H1 (cell line): ENCODE results near the gene RAB14. TPM values are rescaled to one million over a fixed set of nuclear protein-coding genes. Genes with fewer than 3 reads are reported as not detected.

Experiments
- CTCF ChIA-PET: fragments of 300-600 bp; sonication (Branson Sonifier 250); formaldehyde crosslinking; loops from one replicate; lab custom pipeline; 2021; ENCODE audit not compliant: partially characterized antibody; lab: Charles Lee
- POLR2A ChIA-PET: fragments of 300-600 bp; sonication (Branson Sonifier 250); formaldehyde crosslinking; loops from one replicate; lab custom pipeline; 2021; ENCODE audit warnings: inconsistent platforms; ENCODE audit not compliant: partially characterized antibody; lab: Charles Lee
- DNase-seq, 2 experiments: peaks; one replicate each; pipeline versions ENCODE4 v3.0.0 to v3.0.0-alpha.2; 2010 to 2022; ENCODE audit warnings: low spot score in 2 of 2, low read depth in 1 of 2, mixed read lengths in 1 of 2
- FAIRE-seq: peaks from 2 replicates; lab custom pipeline; 2011; peaks lifted over from hg19 to GRCh38; lab: Jason Lieb, UNC
- H2AFZ ChIP-seq: 2 replicates; pipeline ENCODE4 v1.8.1; 2012; ENCODE audit warnings: low read length, inconsistent platforms
- H2AK5ac ChIP-seq: 2 replicates; pipeline ENCODE4 v1.6.1; 2013; ENCODE audit warnings: low read depth, low read length
- H2BK120ac ChIP-seq: replicated peaks from 2 replicates; pipeline ENCODE3; 2013; ENCODE audit warnings: low read depth, low read length, inconsistent platforms
- H2BK12ac ChIP-seq: 2 replicates; pipeline ENCODE4 v1.6.1; 2013; ENCODE audit warnings: low read depth, low read length
- H2BK15ac ChIP-seq: 2 replicates; pipeline ENCODE4 v1.6.1; 2013; ENCODE audit warnings: low read length
- H2BK20ac ChIP-seq: 2 replicates; pipeline ENCODE4 v1.6.1; 2013; ENCODE audit warnings: low read length
- H2BK5ac ChIP-seq: 2 replicates; pipeline ENCODE4 v1.6.1; 2013; ENCODE audit warnings: low read depth, low read length
- H3K14ac ChIP-seq: 2 replicates; pipeline ENCODE4 v1.6.1; 2013; ENCODE audit warnings: inconsistent platforms; ENCODE audit not compliant: insufficient read length
- H3K18ac ChIP-seq: 2 replicates; pipeline ENCODE4 v1.6.1; 2013; ENCODE audit warnings: low read length; ENCODE audit errors: extremely low read depth
- H3K23ac ChIP-seq: 2 replicates; pipeline ENCODE4 v1.6.1; 2013; ENCODE audit warnings: inconsistent platforms; ENCODE audit not compliant: insufficient read length
- H3K23me2 ChIP-seq: 2 replicates; pipeline ENCODE4 v1.6.1; 2013; ENCODE audit warnings: low read depth, low read length
- H3K27ac ChIP-seq: 2 replicates; pipeline ENCODE4 v1.6.1; 2011; ENCODE audit warnings: low read depth, low read length, inconsistent platforms
- H3K27me3 ChIP-seq, 4 experiments: replicated peaks in 1 of 4; 1 replicate in 1 of 4; 2 replicates in 3 of 4; pipeline versions ENCODE4 v1.6.1 to v1.8.1; 2011 to 2013; ENCODE audit warnings: low read length in 3 of 4, mild to moderate bottlenecking in 3 of 4, inconsistent platforms in 2 of 4, mixed read lengths in 2 of 4, moderate library complexity in 1 of 4; ENCODE audit not compliant: control insufficient read depth in 3 of 4, insufficient read depth in 3 of 4; ENCODE audit errors: extremely low read depth in 1 of 4
- H3K36me3 ChIP-seq, 4 experiments: 2 replicates each; pipeline versions ENCODE4 v1.6.1 to v1.8.1; 2011 to 2013; ENCODE audit warnings: mild to moderate bottlenecking in 4 of 4, low read length in 3 of 4, moderate library complexity in 2 of 4, control low read depth in 1 of 4, inconsistent platforms in 1 of 4; ENCODE audit not compliant: insufficient read depth in 4 of 4, control insufficient read depth in 2 of 4
- H3K4ac ChIP-seq: replicated peaks from 2 replicates; pipeline ENCODE3; 2013; ENCODE audit warnings: low read length, low read depth, mixed read lengths, inconsistent platforms; ENCODE audit not compliant: insufficient read length
- H3K4me1 ChIP-seq, 4 experiments: replicated peaks in 1 of 4; 1 replicate in 1 of 4; 2 replicates in 3 of 4; pipeline versions ENCODE4 v1.6.1 to v1.8.1; 2011 to 2013; ENCODE audit warnings: low read length in 3 of 4, inconsistent platforms in 2 of 4, mixed read lengths in 1 of 4; ENCODE audit not compliant: insufficient read depth in 4 of 4, control insufficient read depth in 3 of 4
- H3K4me2 ChIP-seq, 2 experiments: 2 replicates each; pipeline versions ENCODE4 v1.6.1 to v1.8.1; 2011 to 2013; ENCODE audit warnings: low read depth in 2 of 2, low read length in 2 of 2, control low read depth in 1 of 2, inconsistent platforms in 1 of 2, mild to moderate bottlenecking in 1 of 2; ENCODE audit not compliant: insufficient read depth in 1 of 2
- H3K4me3 ChIP-seq, 4 experiments: fragments of 200-600, 300-600 bp in 1 of 4; sonication (generic), shearing (Covaris generic), sonication (Bioruptor Twin) in 1 of 4; 2 replicates each; pipeline versions ENCODE4 v1.5.1 to v1.8.1; 2011 to 2016; ENCODE audit warnings: low read length in 4 of 4, low read depth in 3 of 4, control low read depth in 2 of 4, inconsistent platforms in 2 of 4, mild to moderate bottlenecking in 2 of 4, mixed read lengths in 1 of 4, moderate library complexity in 1 of 4; ENCODE audit not compliant: insufficient read depth in 2 of 4; ENCODE audit errors: extremely low read depth in 1 of 4
- H3K56ac ChIP-seq: replicated peaks from 2 replicates; pipeline ENCODE3; 2013; ENCODE audit warnings: low read depth, mild to moderate bottlenecking, mixed read lengths, low read length, inconsistent platforms; ENCODE audit not compliant: insufficient read length
- H3K79me1 ChIP-seq: 2 replicates; pipeline ENCODE4 v1.6.1; 2013; ENCODE audit warnings: low read depth, low read length, control low read depth
- H3K79me2 ChIP-seq, 2 experiments: 2 replicates each; pipeline versions ENCODE4 v1.6.1 to v1.8.1; 2012 to 2013; ENCODE audit warnings: low read length in 2 of 2, mild to moderate bottlenecking in 2 of 2, inconsistent platforms in 1 of 2; ENCODE audit not compliant: insufficient read depth in 2 of 2, control insufficient read depth in 1 of 2
- H3K9ac ChIP-seq, 4 experiments: replicated peaks in 1 of 4; 1 replicate in 1 of 4; 2 replicates in 3 of 4; pipeline versions ENCODE4 v1.6.1 to v1.8.1; 2011 to 2013; ENCODE audit warnings: low read depth in 3 of 4, low read length in 3 of 4, control low read depth in 2 of 4, mild to moderate bottlenecking in 2 of 4, moderate library complexity in 2 of 4, inconsistent platforms in 1 of 4; ENCODE audit errors: extremely low read depth in 1 of 4
- H3K9me3 ChIP-seq, 2 experiments: 2 replicates each; pipeline versions ENCODE4 v1.6.1 to v1.8.1; 2012 to 2013; ENCODE audit warnings: mild to moderate bottlenecking in 2 of 2, moderate library complexity in 2 of 2, control low read depth in 1 of 2, inconsistent platforms in 1 of 2, low read depth in 1 of 2, low read length in 1 of 2, mixed read lengths in 1 of 2; ENCODE audit not compliant: insufficient read depth in 2 of 2
- H4K20me1 ChIP-seq, 2 experiments: replicated peaks in 1 of 2; 2 replicates each; pipeline versions ENCODE3 to v1.8.1; 2011 to 2013; ENCODE audit warnings: inconsistent platforms in 2 of 2, low read length in 2 of 2, mild to moderate bottlenecking in 1 of 2; ENCODE audit not compliant: insufficient read depth in 2 of 2, control insufficient read depth in 1 of 2
- H4K5ac ChIP-seq: 2 replicates; pipeline ENCODE4 v1.6.1; 2013; ENCODE audit warnings: low read length, low read depth, mixed read lengths, inconsistent platforms; ENCODE audit not compliant: insufficient read length
- H4K8ac ChIP-seq: 2 replicates; pipeline ENCODE4 v1.8.0; 2013; ENCODE audit warnings: mild to moderate bottlenecking, moderate library complexity, low read length, inconsistent platforms; ENCODE audit not compliant: insufficient read depth; ENCODE audit errors: extremely low read depth
- H4K91ac ChIP-seq: replicated peaks from 2 replicates; pipeline ENCODE3; 2013; ENCODE audit warnings: low read length, mixed read lengths, inconsistent platforms; ENCODE audit not compliant: insufficient read length
- BACH1 ChIP-seq: IDR thresholded peaks from 2 replicates; pipeline ENCODE4 v1.6.1; 2012; ENCODE audit warnings: low read length, improper control_type of control experiment
- CHD2 ChIP-seq: IDR thresholded peaks from 2 replicates; pipeline ENCODE4 v1.6.1; 2012; ENCODE audit warnings: low read length, improper control_type of control experiment
- CREB1 ChIP-seq: IDR thresholded peaks from 2 replicates; pipeline ENCODE4 v1.6.1; 2012; ENCODE audit warnings: inconsistent platforms
- EZH2 ChIP-seq: fragments of 200-600 bp; sonication (generic); IDR thresholded peaks from 2 replicates; pipeline ENCODE4 v1.7.1; 2012; ENCODE audit warnings: low read depth, mild to moderate bottlenecking, moderate library complexity, low read length, inconsistent platforms; ENCODE audit not compliant: severe bottlenecking
- GABPA ChIP-seq: IDR thresholded peaks from 2 replicates; pipeline ENCODE4 v1.6.1; 2011; ENCODE audit warnings: mild to moderate bottlenecking, low read length, moderate library complexity, borderline replicate concordance; ENCODE audit not compliant: insufficient read depth
- GTF2F1 ChIP-seq: IDR thresholded peaks from 2 replicates; pipeline ENCODE4 v1.6.1; 2012; ENCODE audit warnings: low read depth, low read length, improper control_type of control experiment, borderline replicate concordance
- JUN ChIP-seq: IDR thresholded peaks from 2 replicates; pipeline ENCODE4 v1.6.1; 2011; ENCODE audit warnings: low read depth, mild to moderate bottlenecking, improper control_type of control experiment, low read length
- KDM4A ChIP-seq: IDR thresholded peaks from one replicate; pipeline ENCODE4 v1.7.1; 2012; ENCODE audit warnings: low read depth, mild to moderate bottlenecking, moderate library complexity, low read length, inconsistent platforms; ENCODE audit not compliant: severe bottlenecking
- SUZ12 ChIP-seq: fragments of 200-600 bp; sonication (generic); IDR thresholded peaks from 2 replicates; pipeline ENCODE4 v1.6.1; 2012; ENCODE audit warnings: mild to moderate bottlenecking, inconsistent platforms, low read length, moderate library complexity, mixed read lengths
- TAF1 ChIP-seq: IDR thresholded peaks from 2 replicates; pipeline ENCODE4 v1.6.1; 2011; ENCODE audit warnings: mild to moderate bottlenecking, low read depth, low read length
- TEAD4 ChIP-seq: IDR thresholded peaks from 2 replicates; pipeline ENCODE4 v1.6.1; 2012; ENCODE audit warnings: low read depth, low read length, inconsistent platforms, mixed read lengths
- WGBS, 2 experiments: shearing (Covaris generic) in 1 of 2; methylation state at CpG; one replicate each; pipeline versions ENCODE4 v1.1.6 to v1.1.7; 2013 to 2015; ENCODE audit warnings: low lambda C conversion rate in 2 of 2, mixed read lengths in 2 of 2, inconsistent platforms in 1 of 2, low coverage in 1 of 2, missing lambda C conversion rate in 1 of 2; ENCODE audit not compliant: insufficient replicate concordance in 2 of 2, insufficient coverage in 1 of 2, insufficient read length in 1 of 2; ENCODE audit errors: extremely low coverage in 1 of 2, missing lambda C conversion rate in 1 of 2; 5-methylcytosine and 5-hydroxymethylcytosine counted together
- polyA plus RNA-seq, 7 experiments: library from polyadenylated mRNA; depleted of rRNA in 3 of 7; stranded (reverse) in 5 of 7; unstranded in 2 of 7; fragments of >200 nt in 5 of 7; fragments of 200-250 nt in 2 of 7; gene quantifications; 1 replicate in 5 of 7; 2 replicates in 1 of 7; 4 replicates in 1 of 7; pipeline versions ENCODE4 v1.2.1 to v1.2.3, GENCODE V29; 2011 to 2013; ENCODE audit warnings: missing spikeins in 2 of 7, mixed read lengths in 2 of 7
- total RNA-seq: library from RNA; stranded (reverse); fragmentation: NEBNext Ultra II Directional; extraction: Animal tissue kit (Norgen Biotek cat#: 25700); gene quantifications from 2 replicates; pipeline ENCODE4 v1.2.1, GENCODE V29; 2021
- TF ChIP-seq, protein P1 (sequence below), 3 experiments: IDR thresholded peaks; 1 replicate in 2 of 3; 2 replicates in 1 of 3; pipeline versions ENCODE4 v1.5.1 to v1.6.1; 2011; ENCODE audit warnings: low read length in 3 of 3, mild to moderate bottlenecking in 3 of 3, inconsistent platforms in 2 of 3, low read depth in 1 of 3, moderate library complexity in 1 of 3; ENCODE audit not compliant: insufficient read depth in 1 of 3; ENCODE audit errors: control extremely low read depth in 1 of 3

RAB14 gene
- total and polyA plus RNA-seq, 2 of the 8 experiments (the other 6 are each of a cell fraction or from before 2014, with no cell fraction given), result 9.1 to 44.8 TPM

DNA sequence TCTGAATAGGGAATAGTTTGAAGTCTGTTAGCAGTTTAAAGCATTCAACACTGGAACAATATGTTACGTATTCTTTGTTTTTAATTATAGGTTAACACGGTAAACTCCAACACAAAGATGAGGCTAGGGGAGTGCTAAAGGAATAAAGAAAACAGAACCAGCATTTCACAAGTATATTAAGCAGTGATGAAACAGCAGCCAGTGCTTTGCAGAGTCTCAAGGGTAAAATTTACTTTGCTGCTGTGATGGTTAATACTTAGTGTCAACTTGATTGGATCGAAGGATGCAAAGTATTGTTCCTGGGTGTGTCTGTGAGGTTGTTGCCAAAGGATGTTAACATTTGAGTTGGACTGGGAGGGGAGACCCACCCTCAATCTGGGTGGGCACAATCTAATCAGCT is 36.2 kb upstream of the RAB14 start:
- CTCF ChIA-PET, result interaction anchor here (1.7 to 2.3 kb wide), 2 partner anchors 41 to 82 kb away, joined by 4 to 6 read pairs; no protein-coding TSS in a partner anchor
- no peak for FAIRE-seq
- H2BK5ac ChIP-seq, result no peak overlapping the region

More for the DNA sequence above, 36.2 kb upstream of the RAB14 start:
- no peaks in the 10 kb centered on the region for H3K79me2 ChIP-seq
- no peak overlapping the region for H3K4me3 ChIP-seq
- H3K23me2 ChIP-seq, result no peaks in the 10 kb centered on the region
- H3K27me3 ChIP-seq, result no peaks in the 10 kb centered on the region; a peak in 2 of 7 replicates
- H3K23ac ChIP-seq, result no peak overlapping the region
- H3K79me1 ChIP-seq, result no peaks in the 10 kb centered on the region
- no peak overlapping the region for H2BK12ac ChIP-seq
- no peak overlapping the region for H3K27ac ChIP-seq
- H3K14ac ChIP-seq, result no peak overlapping the region
- TF ChIP-seq, protein P1, sequence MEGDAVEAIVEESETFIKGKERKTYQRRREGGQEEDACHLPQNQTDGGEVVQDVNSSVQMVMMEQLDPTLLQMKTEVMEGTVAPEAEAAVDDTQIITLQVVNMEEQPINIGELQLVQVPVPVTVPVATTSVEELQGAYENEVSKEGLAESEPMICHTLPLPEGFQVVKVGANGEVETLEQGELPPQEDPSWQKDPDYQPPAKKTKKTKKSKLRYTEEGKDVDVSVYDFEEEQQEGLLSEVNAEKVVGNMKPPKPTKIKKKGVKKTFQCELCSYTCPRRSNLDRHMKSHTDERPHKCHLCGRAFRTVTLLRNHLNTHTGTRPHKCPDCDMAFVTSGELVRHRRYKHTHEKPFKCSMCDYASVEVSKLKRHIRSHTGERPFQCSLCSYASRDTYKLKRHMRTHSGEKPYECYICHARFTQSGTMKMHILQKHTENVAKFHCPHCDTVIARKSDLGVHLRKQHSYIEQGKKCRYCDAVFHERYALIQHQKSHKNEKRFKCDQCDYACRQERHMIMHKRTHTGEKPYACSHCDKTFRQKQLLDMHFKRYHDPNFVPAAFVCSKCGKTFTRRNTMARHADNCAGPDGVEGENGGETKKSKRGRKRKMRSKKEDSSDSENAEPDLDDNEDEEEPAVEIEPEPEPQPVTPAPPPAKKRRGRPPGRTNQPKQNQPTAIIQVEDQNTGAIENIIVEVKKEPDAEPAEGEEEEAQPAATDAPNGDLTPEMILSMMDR (IDR thresholded peaks at IDR 0.05; ENCODE audit: control extremely low read depth in 1 of 3, insufficient read depth in 1 of 3, low read depth in 1 of 3, low read length in 3 of 3), result no peak
- no peak for TF ChIP-seq SUZ12
- TF ChIP-seq CHD2, result no peak
- no peak for TF ChIP-seq TEAD4
- no peak for TF ChIP-seq TAF1
- no peak for TF ChIP-seq GTF2F1
- TF ChIP-seq EZH2, result no peak
- TF ChIP-seq JUN, result no peak
- no peak for TF ChIP-seq BACH1
- no peak for TF ChIP-seq GABPA
- no peak for TF ChIP-seq CREB1
- no peak for TF ChIP-seq KDM4A
- 87% methylated on average over 3 of the region's 3 CpGs; no CpG with 5 or more reads in 1 of the 2 experiments for WGBS, 2 experiments
- H4K5ac ChIP-seq, result no peak overlapping the region
- H2BK15ac ChIP-seq, result no peak overlapping the region
- no peak overlapping the region for H3K9ac ChIP-seq
- no peak overlapping the region for H3K56ac ChIP-seq
- no peak for DNase-seq
- H3K4ac ChIP-seq, result no peak overlapping the region
- no peak overlapping the region for H3K18ac ChIP-seq
- no peaks in the 10 kb centered on the region for H3K9me3 ChIP-seq
- H3K4me1 ChIP-seq, result peaks cover 0 to 3% (median 0%) of the 10 kb centered on the region in 4 experiments; a peak in 2 of 7 replicates
- POLR2A ChIA-PET, result no interaction called here
- H4K20me1 ChIP-seq, result no peaks in the 10 kb centered on the region
- no peak overlapping the region for H2AFZ ChIP-seq
- no peak overlapping the region for H3K4me2 ChIP-seq
- H2BK20ac ChIP-seq, result no peak overlapping the region
- no peaks in the 10 kb centered on the region for H3K36me3 ChIP-seq
- no peak overlapping the region for H2BK120ac ChIP-seq
- H4K8ac ChIP-seq, result no peak overlapping the region
- H2AK5ac ChIP-seq, result no peak overlapping the region
- H4K91ac ChIP-seq, result no peak overlapping the region
